HepG2 (cell line): ENCODE results near the gene TBC1D24.

ENCODE experiments used
- CTCF ChIP-seq: sonication (generic); formaldehyde crosslinking; IDR thresholded peaks from 2 replicates; pipeline ENCODE4 v1.5.0; 2020; ENCODE audit warnings: mild to moderate bottlenecking, missing genetic modification reagents, moderate library complexity
- KDM1A ChIP-seq: IDR thresholded peaks from 2 replicates; pipeline ENCODE4 v1.6.1; 2016; ENCODE audit warnings: missing compliant biosample characterization
- NFYB ChIP-seq: sonication (generic); formaldehyde crosslinking; IDR thresholded peaks from 2 replicates; pipeline ENCODE4 v1.4.0; 2020; ENCODE audit warnings: missing genetic modification reagents
- PAWR ChIP-seq: sonication (generic); formaldehyde crosslinking; IDR thresholded peaks from 2 replicates; pipeline ENCODE4 v1.4.0; 2020; ENCODE audit warnings: missing genetic modification reagents, mild to moderate bottlenecking, borderline replicate concordance
- TAF1 ChIP-seq: sonication (generic); formaldehyde crosslinking; IDR thresholded peaks from 2 replicates; pipeline ENCODE4 v1.4.0; 2020; ENCODE audit warnings: missing genetic modification reagents
- TCF12 ChIP-seq, 2 experiments: fragments of 450-650 bp in 1 of 2; sonication (generic) in 1 of 2; formaldehyde crosslinking in 1 of 2; IDR thresholded peaks; 2 replicates each; pipeline versions ENCODE4 v1.6.1 to v1.8.0; 2017 to 2022; ENCODE audit warnings: antibody characterized with exemption in 1 of 2, mild to moderate bottlenecking in 1 of 2, missing genetic modification reagents in 1 of 2, moderate library complexity in 1 of 2
- XBP1 ChIP-seq: sonication (generic); formaldehyde crosslinking; IDR thresholded peaks from 2 replicates; pipeline ENCODE4 v1.5.0; 2020; ENCODE audit warnings: missing genetic modification reagents
- YEATS2 ChIP-seq: sonication (generic); formaldehyde crosslinking; IDR thresholded peaks from 2 replicates; pipeline ENCODE4 v1.4.0; 2020; ENCODE audit warnings: missing genetic modification reagents, borderline replicate concordance
- ZNF124 ChIP-seq: sonication (generic); formaldehyde crosslinking; IDR thresholded peaks from 2 replicates; pipeline ENCODE4 v1.4.0; 2020; ENCODE audit warnings: missing genetic modification reagents

GRCh38 chr16:2475413-2476344 lies 752 bp downstream of the TBC1D24 start:
- TF ChIP-seq TCF12 (IDR thresholded peaks at IDR 0.05) (no peak), TCF12 (CRISPR knock-in tag; IDR thresholded peaks at IDR 0.05) (no peak), YEATS2 (CRISPR knock-in tag) (no peak), CTCF (CRISPR knock-in tag) (no peak), KDM1A (CRISPR knock-in tag) (no peak), TAF1 (CRISPR knock-in tag) (no peak), XBP1 (no peak), ZNF124 (CRISPR knock-in tag) (no peak), NFYB (CRISPR knock-in tag) (no peak), PAWR (no peak)
